Measurements from ENCODE around the gene FOXC2.

DNA sequence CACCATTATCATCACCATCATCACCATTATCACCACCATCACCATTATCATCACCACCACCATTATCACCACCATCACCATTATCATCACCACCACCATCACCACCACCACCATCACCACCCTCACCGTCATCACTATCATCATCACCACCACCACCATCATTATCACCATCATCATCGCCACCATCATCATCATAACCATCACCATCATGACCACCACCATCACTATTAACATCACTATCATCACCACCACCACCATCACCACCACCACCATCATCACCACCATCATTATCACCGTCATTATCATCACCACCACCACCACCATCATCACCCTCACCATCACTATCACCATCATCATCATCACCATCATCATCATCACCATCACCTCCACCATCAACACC, 20.9 kb downstream of the FOXC2 start:
- TF ChIP-seq PAX5 (IDR thresholded peaks at IDR 0.05; ENCODE audit: insufficient read depth, low read length, severe bottlenecking), result no peak
- TF ChIP-seq POLR2A (IDR thresholded peaks at IDR 0.05; ENCODE audit: low read depth, low read length), result no peak
- no peak for TF ChIP-seq SPI1 (IDR thresholded peaks at IDR 0.05; ENCODE audit: low read depth, low read length)
- TF ChIP-seq TAF1 (IDR thresholded peaks at IDR 0.05; ENCODE audit: low read depth, low read length), result no peak
- no peak for TF ChIP-seq POLR2AphosphoS5 (IDR thresholded peaks at IDR 0.05; ENCODE audit: low read depth, low read length)
